Fibroblast of villous mesenchyme (primary cell): Measurements from ENCODE around the gene PCSK6. TPM values are rescaled to one million over a fixed set of nuclear protein-coding genes. Genes with fewer than 3 reads are reported as not detected.
A peak's percentile ranks its signal among the peaks of the same experiment; 100 is the strongest.
"Not testable (repeated sequence)": the region's sequence is repeated elsewhere in the genome, so short reads cannot be mapped to it uniquely, and the experiment has no call there.

Experiments used
- DNase-seq: peaks from one replicate; pipeline ENCODE4 v3.0.0-alpha.2; 2010; ENCODE audit warnings: low read depth
- H3K4me3 ChIP-seq: 2 replicates; pipeline ENCODE4 v1.5.1; 2011; ENCODE audit warnings: low read depth, mild to moderate bottlenecking, low read length
- total RNA-seq: library from RNA; depleted of rRNA; stranded (reverse); fragments of >200 nt; gene quantifications from 2 replicates; pipeline ENCODE4 v1.2.3, GENCODE V29; 2012
- TF ChIP-seq, protein P1 (sequence below): IDR thresholded peaks from 2 replicates; pipeline ENCODE4 v1.5.1; 2012; ENCODE audit warnings: low read depth, mild to moderate bottlenecking, low read length; ENCODE audit not compliant: insufficient read depth

The PCSK6 gene
- total RNA-seq, 1 donor = 10.4 TPM

DNA sequence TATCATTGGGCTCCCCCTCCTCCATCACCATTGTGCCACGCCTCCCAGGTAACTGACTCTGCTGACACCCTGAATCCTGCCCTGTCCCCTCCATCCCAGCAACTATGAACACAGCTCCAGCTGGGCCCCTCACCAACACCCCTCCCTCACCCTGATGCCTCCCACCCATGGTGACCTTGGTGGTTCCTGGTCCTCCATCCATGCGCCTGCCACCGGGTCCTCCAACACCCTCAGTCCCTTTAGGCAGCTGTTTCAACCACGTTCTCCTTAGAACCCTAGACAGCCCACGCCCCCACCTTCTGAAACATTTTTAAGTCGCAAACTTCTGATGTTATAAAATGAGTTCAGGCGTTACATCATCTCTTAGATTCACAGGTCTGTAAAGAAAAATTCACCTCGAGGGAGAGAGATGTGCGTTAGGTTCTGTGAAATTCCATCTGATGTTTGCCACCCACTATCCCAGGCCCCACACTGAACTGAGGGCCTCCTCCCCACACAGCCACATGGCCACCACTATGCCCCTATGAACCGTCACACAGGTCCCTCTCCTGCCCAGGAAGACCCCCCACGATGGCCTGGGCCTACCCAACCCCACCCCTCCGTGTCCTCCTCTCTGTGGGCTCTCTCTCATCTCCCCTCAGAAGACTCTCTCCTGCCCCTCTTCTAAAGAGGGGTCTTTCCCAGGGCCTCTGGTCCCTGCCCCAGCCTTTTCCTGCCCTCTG lies 29.8 kb downstream of the PCSK6 start:
- TF ChIP-seq, protein P1, sequence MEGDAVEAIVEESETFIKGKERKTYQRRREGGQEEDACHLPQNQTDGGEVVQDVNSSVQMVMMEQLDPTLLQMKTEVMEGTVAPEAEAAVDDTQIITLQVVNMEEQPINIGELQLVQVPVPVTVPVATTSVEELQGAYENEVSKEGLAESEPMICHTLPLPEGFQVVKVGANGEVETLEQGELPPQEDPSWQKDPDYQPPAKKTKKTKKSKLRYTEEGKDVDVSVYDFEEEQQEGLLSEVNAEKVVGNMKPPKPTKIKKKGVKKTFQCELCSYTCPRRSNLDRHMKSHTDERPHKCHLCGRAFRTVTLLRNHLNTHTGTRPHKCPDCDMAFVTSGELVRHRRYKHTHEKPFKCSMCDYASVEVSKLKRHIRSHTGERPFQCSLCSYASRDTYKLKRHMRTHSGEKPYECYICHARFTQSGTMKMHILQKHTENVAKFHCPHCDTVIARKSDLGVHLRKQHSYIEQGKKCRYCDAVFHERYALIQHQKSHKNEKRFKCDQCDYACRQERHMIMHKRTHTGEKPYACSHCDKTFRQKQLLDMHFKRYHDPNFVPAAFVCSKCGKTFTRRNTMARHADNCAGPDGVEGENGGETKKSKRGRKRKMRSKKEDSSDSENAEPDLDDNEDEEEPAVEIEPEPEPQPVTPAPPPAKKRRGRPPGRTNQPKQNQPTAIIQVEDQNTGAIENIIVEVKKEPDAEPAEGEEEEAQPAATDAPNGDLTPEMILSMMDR = no peak
- DNase-seq = no peak
- no peak overlapping the region for H3K4me3 ChIP-seq

DNA sequence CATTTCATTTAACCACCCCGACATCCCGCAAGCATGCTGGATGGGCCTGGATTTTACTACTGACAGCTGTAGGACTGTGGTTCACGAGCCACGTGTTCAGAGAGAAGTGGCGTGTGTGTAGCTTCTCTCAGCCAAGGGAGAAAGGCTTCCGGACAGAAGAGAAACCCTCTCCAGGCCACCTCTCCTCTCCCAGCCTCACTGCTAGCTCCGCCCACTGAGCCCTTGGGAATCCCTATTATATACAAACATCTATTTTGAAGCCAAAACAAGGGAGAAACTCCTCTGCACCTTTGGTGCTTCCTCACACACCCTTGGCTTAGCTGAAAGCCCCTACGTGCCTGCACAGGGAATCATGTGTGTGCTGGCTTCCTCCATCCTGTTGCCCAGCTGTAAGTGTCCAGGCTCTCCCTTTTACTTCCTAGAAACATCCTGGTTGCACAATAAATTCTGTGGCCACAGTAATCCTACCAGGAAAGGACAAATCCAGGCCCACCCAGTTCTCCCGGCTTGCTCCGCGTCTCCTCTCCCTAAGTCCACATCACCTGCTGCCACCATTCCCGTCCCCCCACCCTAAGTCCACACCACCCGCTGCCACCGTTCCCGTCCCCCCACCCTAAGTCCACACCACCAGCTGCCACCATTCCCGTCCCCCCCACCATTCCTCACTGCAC lies 30.5 kb downstream of the PCSK6 start:
- DNase-seq = peak; percentile 91
- H3K4me3 ChIP-seq = no peak overlapping the region
- TF ChIP-seq, protein P1 = no peak

DNA sequence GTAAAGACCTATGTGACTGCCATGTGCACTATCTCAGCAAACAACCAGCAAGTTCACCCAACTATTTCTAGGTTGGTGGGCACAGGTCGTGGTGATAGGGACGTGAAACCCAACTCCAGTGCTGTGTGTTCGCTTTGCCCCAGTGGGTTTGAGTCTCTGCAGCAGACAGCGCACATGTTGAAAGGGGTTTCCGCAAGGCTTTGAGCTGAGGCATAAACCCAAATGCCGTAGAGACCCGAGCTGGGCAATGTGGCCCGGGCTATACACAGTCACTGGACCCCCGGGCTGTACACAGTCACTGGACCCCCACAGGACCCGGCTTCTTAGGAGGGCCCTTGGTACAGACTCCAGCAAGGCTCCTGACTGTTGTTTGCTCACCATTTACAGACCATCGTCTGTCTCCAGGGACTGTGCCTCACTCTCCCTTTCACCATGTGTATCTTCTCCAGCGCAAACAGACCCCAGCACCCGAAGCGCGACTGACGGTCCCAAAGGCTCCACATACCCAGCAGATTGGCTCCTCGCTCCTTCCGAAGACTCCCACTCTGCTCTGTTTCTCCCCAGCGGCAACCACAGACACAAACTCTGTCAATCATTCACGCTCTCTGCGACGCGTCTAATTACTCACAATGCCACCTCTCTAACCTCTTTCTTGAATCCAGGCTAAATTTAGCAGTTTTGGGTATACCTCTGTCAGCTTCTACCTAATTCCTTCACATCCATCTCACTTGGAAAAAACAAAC lies 31.2 kb downstream of the PCSK6 start:
- DNase-seq = no peak
- TF ChIP-seq, protein P1 = no peak
- H3K4me3 ChIP-seq = no peak overlapping the region

DNA sequence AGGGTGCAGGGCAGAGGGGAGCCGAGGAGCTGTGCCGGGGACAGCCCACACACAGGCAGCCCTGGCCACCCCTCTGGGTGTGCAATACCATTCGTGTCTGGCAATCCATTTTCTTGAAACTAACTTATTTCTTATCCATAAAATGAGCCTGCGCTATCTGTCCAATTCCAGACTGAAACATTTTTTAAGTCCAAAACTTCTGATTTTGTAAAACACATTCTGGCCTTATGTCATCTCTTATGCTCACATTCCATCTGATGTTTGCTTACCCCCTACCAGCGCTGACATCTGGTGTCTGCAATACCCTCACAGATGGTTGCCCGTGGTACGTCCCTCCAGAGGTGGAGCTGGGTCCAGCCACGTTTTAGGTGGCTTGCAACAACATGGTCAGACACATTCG lies 31.8 kb downstream of the PCSK6 start:
- no peak for DNase-seq
- TF ChIP-seq, protein P1 = no peak

DNA sequence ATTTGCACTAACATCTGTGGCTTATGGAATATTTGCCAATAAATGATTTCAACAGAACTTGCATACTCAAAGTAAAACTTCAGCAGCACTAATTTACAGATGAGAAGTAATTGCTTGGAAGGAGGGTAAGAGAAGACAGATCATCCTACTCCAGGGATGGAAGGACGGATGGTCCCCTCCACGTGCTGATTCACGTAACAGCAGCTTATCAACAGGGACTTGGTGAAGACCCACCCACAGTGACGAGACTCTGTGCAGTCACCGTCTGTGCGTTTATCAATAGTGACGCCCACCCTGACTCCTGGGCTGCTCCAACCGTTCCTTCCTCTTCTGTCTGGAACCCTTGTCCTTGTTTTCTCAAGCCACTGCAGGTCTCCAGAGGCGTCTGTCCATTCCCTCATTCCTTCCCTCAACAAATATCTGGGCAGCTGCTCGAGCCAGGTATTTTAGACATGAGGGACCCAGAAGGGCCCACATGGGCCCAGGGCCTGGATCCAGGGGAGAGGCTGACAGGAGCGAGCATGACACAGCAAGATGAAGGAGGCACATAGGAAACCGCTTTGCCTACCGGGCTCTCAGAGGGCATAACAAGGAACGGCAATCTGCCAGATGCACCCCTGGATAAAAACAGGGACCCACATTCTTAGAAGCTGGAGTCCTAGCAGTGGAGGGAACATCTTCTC lies 33.3 kb downstream of the PCSK6 start:
- DNase-seq = no peak
- TF ChIP-seq, protein P1 = no peak
- no peak overlapping the region for H3K4me3 ChIP-seq

More for the DNA sequence above, 31.8 kb downstream of the PCSK6 start:
- H3K4me3 ChIP-seq = no peak overlapping the region

DNA sequence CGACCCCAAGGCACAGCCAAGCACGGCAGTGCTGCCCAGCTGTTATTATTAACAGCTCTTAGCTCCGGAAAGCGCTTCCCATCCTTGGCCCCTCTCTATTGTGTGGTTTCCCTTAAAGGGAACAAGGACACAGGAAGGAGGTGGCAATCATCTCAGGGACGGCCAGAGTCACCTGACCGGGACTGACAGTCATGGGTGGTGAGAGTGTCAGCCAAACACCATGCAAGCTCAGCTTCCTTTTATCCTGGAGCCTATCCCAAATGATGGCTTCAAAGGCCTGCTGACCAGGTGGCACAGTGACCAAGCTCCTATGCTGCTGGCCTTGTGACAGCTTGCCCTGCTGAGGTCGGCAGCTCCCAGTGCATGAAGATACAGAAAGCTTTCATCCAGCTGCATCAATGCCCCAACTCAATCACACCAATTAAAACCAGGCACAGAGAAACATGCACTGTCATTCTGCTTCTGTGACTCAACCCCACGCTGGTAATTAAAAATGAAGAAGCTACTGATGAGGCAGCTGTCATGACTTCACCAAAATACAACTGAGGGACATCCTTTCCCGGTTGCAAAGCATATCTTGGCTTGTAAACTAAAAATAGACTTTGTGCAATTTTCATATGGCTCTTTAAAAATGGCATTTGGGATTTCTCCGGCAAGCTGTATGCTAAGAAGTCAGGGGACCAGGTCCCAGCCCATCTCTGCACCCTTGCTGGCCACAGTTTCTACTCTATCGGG lies 34.0 kb downstream of the PCSK6 start:
- TF ChIP-seq, protein P1 = no peak
- no peak overlapping the region for H3K4me3 ChIP-seq
- peak; percentile 85 for DNase-seq

DNA sequence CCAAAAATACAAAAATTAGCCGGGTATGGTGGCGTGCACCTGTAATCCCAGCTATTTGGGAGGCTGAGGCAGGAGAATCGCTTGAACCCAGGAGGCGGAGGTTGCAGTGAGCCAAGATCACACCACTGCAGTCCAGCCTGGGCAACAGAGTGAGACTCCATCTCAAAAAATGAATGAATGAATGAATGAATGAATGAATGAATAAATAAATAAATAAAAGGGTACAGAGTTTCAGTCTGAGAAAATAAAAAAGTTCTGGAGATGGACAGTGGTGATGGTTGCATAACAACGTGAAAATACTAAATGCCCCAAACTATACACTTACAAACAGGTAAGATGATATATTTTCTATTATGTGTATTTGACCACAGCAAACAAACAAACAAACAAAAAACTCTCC lies 34.7 kb downstream of the PCSK6 start:
- H3K4me3 ChIP-seq, DNase-seq: not testable (repeated sequence)
